MM.1S (cell line): Measurements from ENCODE around the gene ZCCHC8.

ENCODE experiments used
- EZH2 ChIP-seq: fragments of 300-600 bp; sonication (generic); optimal IDR thresholded peaks from 2 replicates; pipeline ENCODE3; 2017; ENCODE audit warnings: low read depth, mild to moderate bottlenecking, antibody characterized with exemption, low read length, mixed read lengths
- EZH2phosphoT487 ChIP-seq: fragments of 300-600 bp; sonication (generic); IDR thresholded peaks from 2 replicates; pipeline ENCODE4 v1.6.1; 2018; ENCODE audit warnings: antibody characterized with exemption, low read length
- TF ChIP-seq, protein P1 (sequence below): fragments of 300-600 bp; sonication (generic); IDR thresholded peaks from 2 replicates; pipeline ENCODE4 v1.5.1; 2016; ENCODE audit warnings: antibody characterized with exemption, low read length, mixed read lengths

DNA sequence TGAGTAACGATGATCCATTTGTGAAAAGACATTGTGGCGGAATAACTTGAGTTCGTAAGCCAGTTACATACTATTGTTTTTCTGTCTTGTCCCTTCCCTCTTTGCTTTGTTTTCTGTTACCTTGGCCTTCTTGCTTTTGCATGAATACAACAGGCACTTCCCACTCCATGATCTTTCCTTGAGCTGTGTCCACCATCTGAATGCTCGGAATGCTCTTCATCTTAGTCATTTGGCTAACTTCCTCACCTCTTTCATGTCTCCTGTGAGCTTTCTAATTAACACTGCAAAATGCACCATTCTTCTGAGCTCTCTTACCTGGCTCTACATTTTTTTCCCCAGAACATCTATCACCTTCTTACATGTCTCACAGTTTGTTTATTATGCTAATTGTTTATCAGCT lies 36.3 kb upstream of the ZCCHC8 start:
- TF ChIP-seq, protein P1, sequence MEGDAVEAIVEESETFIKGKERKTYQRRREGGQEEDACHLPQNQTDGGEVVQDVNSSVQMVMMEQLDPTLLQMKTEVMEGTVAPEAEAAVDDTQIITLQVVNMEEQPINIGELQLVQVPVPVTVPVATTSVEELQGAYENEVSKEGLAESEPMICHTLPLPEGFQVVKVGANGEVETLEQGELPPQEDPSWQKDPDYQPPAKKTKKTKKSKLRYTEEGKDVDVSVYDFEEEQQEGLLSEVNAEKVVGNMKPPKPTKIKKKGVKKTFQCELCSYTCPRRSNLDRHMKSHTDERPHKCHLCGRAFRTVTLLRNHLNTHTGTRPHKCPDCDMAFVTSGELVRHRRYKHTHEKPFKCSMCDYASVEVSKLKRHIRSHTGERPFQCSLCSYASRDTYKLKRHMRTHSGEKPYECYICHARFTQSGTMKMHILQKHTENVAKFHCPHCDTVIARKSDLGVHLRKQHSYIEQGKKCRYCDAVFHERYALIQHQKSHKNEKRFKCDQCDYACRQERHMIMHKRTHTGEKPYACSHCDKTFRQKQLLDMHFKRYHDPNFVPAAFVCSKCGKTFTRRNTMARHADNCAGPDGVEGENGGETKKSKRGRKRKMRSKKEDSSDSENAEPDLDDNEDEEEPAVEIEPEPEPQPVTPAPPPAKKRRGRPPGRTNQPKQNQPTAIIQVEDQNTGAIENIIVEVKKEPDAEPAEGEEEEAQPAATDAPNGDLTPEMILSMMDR: no peak
- TF ChIP-seq EZH2phosphoT487 (no peak), EZH2 (no peak)
